Neural crest cell (in vitro differentiated cells): ENCODE data around the gene SKP1. TPM values are rescaled to one million over a fixed set of nuclear protein-coding genes. Genes with fewer than 3 reads are reported as not detected.

ENCODE experiments used
- DNase-seq: peaks from one replicate; pipeline ENCODE4 v3.0.0; 2021; ENCODE audit warnings: low read depth, mixed read lengths, low spot score
- H3K27ac Mint-ChIP-seq: one replicate; pipeline ENCODE4 v1.8.0; 2021; ENCODE audit warnings: mild to moderate bottlenecking, mixed read lengths; ENCODE audit not compliant: unreplicated experiment
- H3K27me3 Mint-ChIP-seq: 2 replicates; pipeline ENCODE4 v1.8.0; 2021; ENCODE audit warnings: low read depth, mild to moderate bottlenecking, mixed read lengths
- H3K36me3 Mint-ChIP-seq: 2 replicates; pipeline ENCODE4 v1.8.0; 2021; ENCODE audit warnings: low read depth, mild to moderate bottlenecking, mixed read lengths
- H3K4me1 Mint-ChIP-seq: 2 replicates; pipeline ENCODE4 v1.8.0; 2021; ENCODE audit warnings: mixed read lengths
- H3K4me3 Mint-ChIP-seq: one replicate; pipeline ENCODE4 v1.8.0; 2021; ENCODE audit warnings: mild to moderate bottlenecking, mixed read lengths
- H3K9me3 Mint-ChIP-seq: 2 replicates; pipeline ENCODE4 v1.8.0; 2021; ENCODE audit warnings: mixed read lengths
- total RNA-seq: library from RNA; stranded (reverse); gene quantifications from 2 replicates; pipeline ENCODE4 v1.2.1, GENCODE V29; 2021
- TF ChIP-seq, protein P1 (sequence below): fragments of 200-600 bp; sonication (generic); conservative IDR thresholded peaks from 2 replicates; pipeline ENCODE4 v1.5.0; 2021; ENCODE audit warnings: antibody characterized with exemption, mild to moderate bottlenecking

Gene SKP1
- total RNA-seq, 1 donor from 2014 or later: 340 TPM

DNA sequence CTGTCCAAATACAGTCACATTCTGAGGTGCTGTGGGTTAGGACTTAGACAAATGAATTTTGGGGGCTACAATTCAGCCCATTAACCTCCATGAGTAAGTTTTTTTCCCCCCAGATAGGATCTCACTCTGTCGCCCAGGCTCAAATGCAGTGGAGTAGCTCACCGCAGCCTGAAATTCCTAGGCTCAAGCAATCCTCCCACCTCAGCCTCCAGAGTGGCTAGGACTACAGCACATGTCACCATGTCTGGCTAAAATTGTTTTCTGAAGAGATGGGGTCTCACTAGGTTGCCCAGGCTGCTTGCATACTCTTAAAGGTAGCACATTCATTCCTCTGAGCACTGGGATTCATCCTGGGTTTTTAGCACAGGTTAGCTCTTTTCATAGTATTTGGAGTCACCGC lies 26.9 kb upstream of the SKP1 start:
- DNase-seq: no peak
- Mint-ChIP-seq H3K36me3 (peaks cover 24% of the 10 kb centered on the region), H3K4me3 (no peak overlapping the region), H3K27me3 (no peaks in the 10 kb centered on the region), H3K27ac (no peak overlapping the region), H3K9me3 (no peaks in the 10 kb centered on the region), H3K4me1 (peaks cover 6% of the 10 kb centered on the region)
- TF ChIP-seq, protein P1, sequence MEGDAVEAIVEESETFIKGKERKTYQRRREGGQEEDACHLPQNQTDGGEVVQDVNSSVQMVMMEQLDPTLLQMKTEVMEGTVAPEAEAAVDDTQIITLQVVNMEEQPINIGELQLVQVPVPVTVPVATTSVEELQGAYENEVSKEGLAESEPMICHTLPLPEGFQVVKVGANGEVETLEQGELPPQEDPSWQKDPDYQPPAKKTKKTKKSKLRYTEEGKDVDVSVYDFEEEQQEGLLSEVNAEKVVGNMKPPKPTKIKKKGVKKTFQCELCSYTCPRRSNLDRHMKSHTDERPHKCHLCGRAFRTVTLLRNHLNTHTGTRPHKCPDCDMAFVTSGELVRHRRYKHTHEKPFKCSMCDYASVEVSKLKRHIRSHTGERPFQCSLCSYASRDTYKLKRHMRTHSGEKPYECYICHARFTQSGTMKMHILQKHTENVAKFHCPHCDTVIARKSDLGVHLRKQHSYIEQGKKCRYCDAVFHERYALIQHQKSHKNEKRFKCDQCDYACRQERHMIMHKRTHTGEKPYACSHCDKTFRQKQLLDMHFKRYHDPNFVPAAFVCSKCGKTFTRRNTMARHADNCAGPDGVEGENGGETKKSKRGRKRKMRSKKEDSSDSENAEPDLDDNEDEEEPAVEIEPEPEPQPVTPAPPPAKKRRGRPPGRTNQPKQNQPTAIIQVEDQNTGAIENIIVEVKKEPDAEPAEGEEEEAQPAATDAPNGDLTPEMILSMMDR: no peak

DNA sequence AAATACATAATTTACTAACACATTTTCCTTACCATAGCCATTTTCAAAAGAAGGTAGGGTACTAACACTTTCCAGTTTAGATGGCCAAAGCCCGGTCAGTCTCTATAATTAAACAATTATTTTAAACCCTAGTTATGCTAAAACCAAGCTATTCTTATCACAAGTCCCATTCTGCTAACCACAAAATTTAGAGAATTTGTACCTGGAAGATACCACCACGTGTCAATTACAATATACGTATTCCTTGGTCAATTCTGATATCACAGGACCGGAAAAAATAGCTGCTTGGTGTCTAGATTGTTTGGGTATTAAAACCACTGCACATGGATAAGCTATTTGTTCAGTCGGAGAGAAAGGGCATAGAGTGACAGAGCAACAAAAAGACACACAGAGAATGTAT lies 18.9 kb upstream of the SKP1 start:
- Mint-ChIP-seq H3K36me3 (peaks cover 22% of the 10 kb centered on the region), H3K27me3 (no peaks in the 10 kb centered on the region), H3K27ac (no peak overlapping the region), H3K9me3 (no peaks in the 10 kb centered on the region), H3K4me3 (no peak overlapping the region), H3K4me1 (no peaks in the 10 kb centered on the region)
- TF ChIP-seq, protein P1: no peak
- DNase-seq: no peak

DNA sequence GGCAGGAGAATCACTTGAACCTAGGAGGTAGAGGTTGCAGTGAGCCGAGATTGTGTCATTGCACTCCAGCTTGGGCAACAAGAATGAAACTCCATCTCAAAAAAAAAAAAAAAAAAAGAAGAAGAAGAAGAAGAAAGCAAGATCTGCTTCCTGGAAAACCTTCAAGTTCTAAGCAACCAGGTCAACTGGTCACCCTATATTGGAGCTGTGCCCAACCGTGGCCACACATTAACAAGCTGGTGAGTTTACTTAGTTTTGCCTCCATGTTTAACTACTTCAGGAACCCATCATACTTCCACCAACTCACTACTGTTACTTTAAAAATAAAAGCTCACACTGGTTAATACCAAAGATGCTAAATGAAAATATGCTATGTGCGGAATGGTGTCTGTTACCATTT lies 12.3 kb upstream of the SKP1 start:
- no peak for DNase-seq
- TF ChIP-seq, protein P1: no peak
- H3K27me3 Mint-ChIP-seq: no peaks in the 10 kb centered on the region
- peaks cover 3% of the 10 kb centered on the region for H3K36me3 Mint-ChIP-seq
- H3K9me3 Mint-ChIP-seq: no peaks in the 10 kb centered on the region
- H3K4me3 Mint-ChIP-seq: no peak overlapping the region
- no peaks in the 10 kb centered on the region for H3K4me1 Mint-ChIP-seq
- no peak overlapping the region for H3K27ac Mint-ChIP-seq

DNA sequence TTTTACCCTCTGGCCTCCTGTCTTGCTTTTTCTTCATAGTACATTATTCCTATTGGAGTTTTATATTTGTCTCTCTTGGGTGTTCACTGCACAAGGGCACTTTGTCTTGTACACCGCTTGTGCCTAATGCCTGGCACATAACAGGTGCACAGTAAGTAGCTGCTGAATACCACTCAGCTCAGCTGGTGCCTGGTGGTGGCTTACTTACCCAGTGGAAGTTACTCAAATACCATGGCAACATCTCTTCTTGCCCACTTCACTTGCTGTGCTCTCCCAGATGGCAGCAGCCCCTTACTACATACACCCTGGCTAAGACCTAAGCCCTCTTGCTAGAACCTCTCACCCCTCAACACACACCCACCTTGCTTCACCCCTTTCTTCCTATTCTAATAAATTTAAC lies 11.3 kb upstream of the SKP1 start:
- no peak for DNase-seq
- H3K27ac Mint-ChIP-seq: peak overlapping the region; percentile 48
- TF ChIP-seq, protein P1: no peak
- peak overlapping the region; percentile 20 for H3K4me3 Mint-ChIP-seq
- H3K4me1 Mint-ChIP-seq: no peaks in the 10 kb centered on the region
- H3K27me3 Mint-ChIP-seq: no peaks in the 10 kb centered on the region
- H3K36me3 Mint-ChIP-seq: no peaks in the 10 kb centered on the region
- H3K9me3 Mint-ChIP-seq: no peaks in the 10 kb centered on the region

DNA sequence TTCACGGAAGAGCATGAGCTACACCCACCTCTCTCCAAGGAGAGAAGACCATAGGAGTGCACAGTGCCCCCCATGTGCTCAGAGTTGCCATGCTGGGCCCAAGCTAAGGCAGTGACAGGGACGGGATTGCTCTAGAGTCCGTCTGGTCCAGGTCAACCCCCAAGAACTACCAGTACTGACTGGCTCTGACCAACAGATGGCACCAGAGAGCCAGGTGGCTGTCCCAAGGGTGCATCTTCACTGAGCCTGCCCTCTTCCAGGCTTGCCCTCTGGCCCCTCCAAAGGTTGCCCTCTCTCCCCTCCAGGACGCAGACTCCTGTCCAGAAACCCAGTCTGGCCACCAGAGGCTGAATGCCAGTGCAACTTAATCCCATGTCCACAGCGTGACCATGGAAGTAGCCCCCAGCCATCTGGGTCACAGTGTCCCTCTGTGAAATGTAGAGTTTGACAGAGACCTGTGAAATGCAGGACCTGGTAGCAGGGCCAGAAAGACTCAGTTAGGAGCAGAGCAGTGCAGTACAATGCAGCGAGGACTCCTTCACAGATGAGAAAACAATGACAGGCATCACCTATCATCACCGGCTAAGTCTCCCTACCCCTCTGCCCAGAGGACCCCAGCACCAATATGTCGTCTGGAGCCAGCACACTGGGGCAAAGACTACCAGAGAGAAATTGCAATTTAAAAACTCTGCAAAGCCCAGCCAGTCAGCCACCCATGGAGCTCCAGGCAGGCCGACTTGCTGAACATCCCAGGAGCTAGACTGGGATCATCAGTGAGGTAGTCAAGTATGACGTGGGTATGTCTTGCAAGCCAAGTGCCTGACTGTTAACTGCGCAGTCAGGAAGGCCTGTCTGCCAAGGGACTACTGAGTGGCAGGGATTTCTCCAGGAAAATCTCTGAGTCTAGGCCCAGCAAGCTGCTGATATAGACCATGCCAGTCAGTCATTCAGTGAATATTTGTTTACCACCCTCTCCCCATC lies 7.7 kb upstream of the SKP1 start:
- H3K36me3 Mint-ChIP-seq: no peaks in the 10 kb centered on the region
- DNase-seq: peak; percentile 70
- TF ChIP-seq, protein P1: peak; percentile 88
- H3K27me3 Mint-ChIP-seq: no peaks in the 10 kb centered on the region
- H3K4me1 Mint-ChIP-seq: no peaks in the 10 kb centered on the region
- no peaks in the 10 kb centered on the region for H3K9me3 Mint-ChIP-seq
- no peak overlapping the region for H3K4me3 Mint-ChIP-seq
- H3K27ac Mint-ChIP-seq: no peak overlapping the region
